Head of caudate nucleus (tissue), 42 donors: ENCODE measurements around the gene SGO1.

Experiments
- DNase-seq, 42 donors: peaks; one replicate each; pipeline versions ENCODE4 v3.0.0 to v3.0.0-alpha.2; 2020 to 2021; ENCODE audit warnings: mixed read lengths in 7 of 42
- intact Hi-C: fragments of 100-400 bp; cut with DNase I; formaldehyde crosslinking; loops from one replicate; pipeline ENCODE4 v1.15.0; 2022

Gene SGO1

DNA sequence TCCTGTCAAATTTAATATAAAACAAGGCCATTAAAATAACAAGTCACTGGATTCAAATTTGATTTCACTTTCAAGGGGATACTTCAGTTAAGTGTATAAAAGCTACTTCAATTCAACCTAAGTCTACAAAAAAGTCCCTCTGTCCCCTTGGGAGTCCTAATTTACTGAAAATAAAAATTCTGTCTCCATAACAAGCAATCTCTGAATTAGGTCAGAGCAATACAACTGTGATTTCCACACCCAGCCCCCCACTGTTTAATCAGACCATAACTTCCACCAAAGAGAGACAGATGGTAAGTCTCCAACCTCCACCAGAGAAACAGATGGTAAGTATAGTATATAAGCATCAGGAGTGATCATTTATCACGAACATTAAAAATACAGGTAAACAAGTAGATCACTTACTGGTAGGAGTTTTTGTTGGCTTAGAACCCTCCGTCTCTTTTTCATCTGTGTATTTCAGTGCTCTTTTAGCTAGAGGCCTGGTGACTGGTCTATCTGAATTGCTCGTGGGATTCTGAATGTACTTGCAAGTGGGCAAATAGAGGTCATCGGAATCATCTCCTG lies 12.1 kb downstream of the SGO1 start:
- DNase-seq = no peak
- intact Hi-C loops = no loop called here

DNA sequence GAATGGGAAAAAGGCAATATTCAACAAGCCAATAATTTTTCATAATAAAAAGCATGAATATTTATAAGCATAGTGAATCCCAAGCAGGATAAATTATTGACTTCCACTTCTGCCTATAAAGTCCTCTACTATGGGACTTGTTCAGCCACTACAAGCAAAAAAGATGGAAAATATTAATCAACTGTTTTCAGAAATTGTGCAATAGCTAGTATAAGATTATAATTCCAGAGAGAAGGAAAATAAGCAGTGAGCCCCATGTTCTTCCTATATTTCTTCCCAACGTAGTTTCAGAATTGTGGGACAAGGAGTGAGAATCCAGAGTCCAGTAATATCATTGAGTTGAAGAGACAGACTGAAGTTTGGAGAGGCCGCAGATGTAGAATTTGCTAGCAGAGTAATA lies 24.3 kb downstream of the SGO1 start:
- intact Hi-C loops = no loop called here

DNA sequence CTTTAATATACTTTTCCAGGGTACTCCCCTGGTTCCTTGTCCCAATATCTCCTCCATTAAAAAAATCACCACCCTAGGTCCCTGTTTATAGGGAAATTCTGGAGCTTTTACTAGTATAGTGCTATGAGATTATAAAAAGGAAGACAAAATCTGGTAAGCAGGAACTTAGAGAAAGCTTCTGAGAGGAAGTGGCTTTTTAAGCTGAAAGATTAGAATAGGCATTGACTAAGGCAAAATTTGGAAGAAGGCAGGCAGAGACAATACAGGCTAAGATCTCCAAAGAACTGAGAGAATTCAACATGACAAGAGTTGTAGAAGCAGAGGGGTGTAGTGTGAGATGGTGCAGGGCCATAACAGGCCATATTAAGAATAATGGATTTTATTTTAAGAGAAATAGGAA lies 25.8 kb downstream of the SGO1 start:
- intact Hi-C loops = no loop called here
- DNase-seq = no peak

More for the DNA sequence above, 24.3 kb downstream of the SGO1 start:
- no peak for DNase-seq

DNA sequence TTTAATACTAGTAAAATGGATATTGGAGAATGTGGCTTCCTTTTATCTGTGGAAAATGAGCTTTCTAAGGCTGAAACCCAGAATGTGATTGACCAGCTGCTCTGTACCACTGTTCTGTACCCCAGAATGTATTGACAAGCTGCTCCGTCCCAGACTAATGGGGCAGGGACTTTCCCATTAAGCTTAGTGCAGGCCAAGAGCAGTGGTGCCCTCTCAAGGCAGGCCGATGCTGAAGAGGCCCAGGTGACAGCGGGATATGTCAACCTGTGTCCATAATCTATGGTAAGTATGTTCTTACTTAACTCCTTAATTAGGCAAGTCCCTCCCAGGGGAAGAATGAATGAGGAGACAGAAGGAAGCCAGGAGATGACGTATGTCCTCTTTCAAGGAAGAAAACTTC lies 31.1 kb downstream of the SGO1 start:
- intact Hi-C loops = no loop called here
- DNase-seq = no peak

DNA sequence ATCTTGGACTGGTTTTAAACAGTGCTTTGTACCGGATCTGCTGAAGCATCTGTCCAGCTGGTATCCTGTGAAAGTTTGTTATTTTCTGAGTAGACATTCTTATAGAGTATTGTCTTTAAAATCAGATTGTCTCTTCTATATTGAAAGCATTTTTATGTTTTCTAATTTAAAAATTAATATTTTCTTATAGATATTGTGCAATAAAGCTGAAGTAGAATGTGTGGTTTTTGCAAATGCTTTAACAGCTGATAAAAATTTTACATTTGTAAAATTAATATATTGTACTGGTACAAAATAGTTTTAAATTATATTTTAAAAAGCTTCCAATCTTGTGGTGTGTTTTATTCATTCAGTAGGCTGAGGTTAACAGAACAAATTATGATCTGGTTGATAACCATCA lies 31.9 kb downstream of the SGO1 start:
- intact Hi-C loops = no loop called here
- no peak for DNase-seq

DNA sequence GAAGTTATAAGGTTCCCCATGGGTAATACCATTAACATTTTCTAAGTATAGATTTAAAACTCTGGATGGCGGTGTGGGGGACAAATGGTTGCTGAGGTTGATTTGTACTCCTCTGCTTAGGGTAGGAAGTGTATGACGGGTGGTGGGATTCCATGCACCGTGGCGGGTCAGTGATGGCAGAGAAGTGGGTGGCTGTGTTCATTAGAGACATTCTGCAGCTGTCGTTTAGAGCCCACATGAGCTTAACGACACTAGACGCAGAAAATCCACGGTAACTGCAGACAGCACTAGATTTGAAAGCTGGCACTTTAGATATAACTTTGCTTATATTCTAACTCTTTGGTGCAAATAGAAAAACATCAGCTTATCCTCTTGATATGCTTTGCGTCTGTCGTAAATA lies 37.5 kb downstream of the SGO1 start:
- DNase-seq = no peak
- intact Hi-C loops = no loop called here

DNA sequence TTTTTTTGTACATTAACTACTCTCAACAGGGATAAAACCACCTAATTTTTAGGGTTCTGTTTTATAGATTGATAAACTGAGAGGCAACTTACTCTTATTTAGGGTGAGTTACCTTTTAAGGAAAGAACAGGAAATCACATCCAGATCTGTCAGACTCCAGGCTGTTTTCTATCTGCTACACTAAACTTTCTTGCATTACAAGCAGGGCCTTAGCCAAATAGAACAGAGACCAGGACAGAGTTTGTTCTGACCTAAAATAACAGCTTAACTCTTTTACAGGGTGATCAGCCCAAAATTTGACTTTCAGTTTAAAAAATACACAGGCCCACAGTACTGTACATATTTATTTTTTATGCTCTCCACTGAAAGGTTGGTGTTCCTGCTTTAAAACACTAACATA lies 38.6 kb downstream of the SGO1 start:
- DNase-seq = no peak
- intact Hi-C loops = no loop called here

DNA sequence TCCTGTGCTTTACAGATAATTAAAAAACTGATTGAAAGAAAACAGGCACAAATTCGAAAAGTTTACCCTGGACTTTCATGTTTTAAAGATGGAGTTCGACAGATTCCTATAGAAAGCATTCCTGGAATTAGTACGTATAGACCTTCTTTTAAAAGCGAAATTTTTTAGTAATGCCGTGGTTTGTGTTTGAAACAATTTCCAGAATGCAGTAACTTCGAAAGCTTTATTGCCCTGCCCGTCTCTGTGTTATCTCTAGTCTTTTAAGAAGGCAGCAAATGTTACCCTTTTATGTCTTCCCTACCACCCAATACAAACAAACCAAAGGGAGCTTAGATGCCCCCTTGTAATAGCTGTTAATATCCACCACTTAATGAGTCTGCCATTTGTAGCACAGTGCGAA lies 39.7 kb downstream of the SGO1 start:
- intact Hi-C loops = no loop called here
- DNase-seq = no peak

DNA sequence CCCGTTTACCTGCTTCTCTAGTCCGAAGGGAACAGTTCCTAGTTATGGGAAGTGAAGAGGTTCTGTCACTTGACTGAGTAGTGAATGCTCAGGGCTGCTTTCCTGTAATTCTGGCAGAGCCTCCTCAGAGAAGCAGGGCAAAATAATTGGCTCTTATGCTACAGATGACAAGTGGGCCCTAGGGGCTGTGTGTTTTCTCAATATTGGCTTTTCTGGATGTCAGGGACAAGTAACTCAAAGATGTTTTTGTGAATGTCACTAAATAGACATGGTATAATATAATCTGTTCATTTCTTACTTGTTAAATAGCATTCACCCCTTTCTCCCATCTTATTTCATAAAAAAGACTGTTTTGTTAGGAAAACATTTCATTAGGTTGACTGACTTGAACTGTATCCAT lies 40.1 kb downstream of the SGO1 start:
- intact Hi-C loops = no loop called here
- DNase-seq = no peak

DNA sequence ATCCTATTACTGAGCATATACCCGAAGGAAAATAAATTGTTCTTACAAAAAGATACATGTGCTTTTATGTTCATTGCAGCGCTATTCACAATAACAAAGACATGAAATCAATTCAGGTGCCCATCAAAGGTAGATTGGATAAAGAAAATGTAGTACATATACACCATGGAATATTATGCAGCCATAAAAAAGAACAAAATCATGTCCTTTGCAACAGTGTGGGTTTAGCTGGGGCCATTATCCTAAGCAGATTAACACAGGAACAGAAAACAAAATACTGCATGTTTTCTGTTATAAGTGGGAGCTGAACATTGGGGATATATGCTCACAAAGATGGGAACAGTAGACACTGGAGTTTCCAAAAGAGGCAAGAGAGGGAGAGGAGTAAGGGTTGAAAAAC lies 42.5 kb downstream of the SGO1 start:
- no peak for DNase-seq
- intact Hi-C loops = no loop called here

DNA sequence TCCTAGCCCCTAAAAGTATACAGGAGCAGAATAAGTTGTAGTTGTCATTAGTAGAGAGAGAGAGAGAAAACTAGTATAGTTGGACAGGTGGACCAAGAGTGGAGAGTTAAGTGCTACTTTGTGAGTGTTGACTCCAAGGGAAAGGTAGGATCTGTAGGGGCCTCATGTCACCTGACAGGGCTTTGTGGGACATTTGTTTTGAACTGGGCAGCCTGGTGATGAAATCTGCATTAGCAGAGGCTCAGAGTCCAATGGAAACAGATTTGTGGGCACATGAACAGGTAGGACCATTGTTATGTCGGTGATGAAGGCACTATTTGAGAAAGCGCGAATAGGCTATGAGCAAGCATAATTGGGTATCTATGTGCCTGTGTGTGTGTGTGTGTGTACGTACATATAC lies 43.5 kb downstream of the SGO1 start:
- intact Hi-C loops = no loop called here

DNA sequence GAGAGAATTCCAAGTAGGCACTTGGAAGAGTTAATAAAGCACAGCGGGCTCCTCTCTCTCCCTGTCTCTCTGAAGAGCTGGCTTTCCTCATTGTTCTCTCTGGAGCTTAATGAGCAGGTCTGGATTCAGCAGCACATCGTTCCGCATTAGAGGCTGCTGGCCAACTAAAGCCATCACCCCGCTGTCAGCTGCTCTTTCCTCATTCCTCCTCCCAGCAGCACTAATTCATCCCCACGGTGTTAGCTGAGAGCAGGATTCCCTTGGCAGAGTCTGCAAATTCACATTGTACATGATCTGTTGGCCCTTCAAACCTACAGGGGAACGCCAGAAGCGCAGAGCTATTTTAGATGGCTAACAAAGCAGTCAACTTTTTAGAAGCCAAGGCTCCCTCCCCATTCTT lies 44.2 kb downstream of the SGO1 start:
- intact Hi-C loops = no loop called here
- peak; percentile 22 to 87 (median 66) for DNase-seq

More for the DNA sequence above, 43.5 kb downstream of the SGO1 start:
- no peak for DNase-seq

DNA sequence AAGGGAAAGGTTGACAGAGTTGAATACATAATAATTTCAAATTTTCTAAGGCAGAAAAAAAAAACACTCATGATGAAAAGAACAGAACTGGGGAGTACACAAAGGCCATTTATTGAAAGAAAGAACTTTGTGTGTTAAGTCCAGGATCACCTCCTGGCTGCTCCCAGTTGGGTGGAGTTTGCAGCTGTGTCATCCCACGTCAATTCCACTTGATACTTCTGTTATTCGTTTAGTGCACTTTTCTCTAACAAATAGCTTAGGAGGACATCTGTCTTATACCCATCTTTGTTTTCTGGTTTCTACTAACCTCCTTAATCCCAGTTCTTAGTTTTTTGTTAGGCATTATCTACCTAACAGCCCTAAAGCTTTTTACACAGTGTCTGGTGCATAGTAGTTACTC lies 44.7 kb downstream of the SGO1 start:
- DNase-seq = peak in 1 of 42 donors; percentile 13
- intact Hi-C loops = no loop called here

DNA sequence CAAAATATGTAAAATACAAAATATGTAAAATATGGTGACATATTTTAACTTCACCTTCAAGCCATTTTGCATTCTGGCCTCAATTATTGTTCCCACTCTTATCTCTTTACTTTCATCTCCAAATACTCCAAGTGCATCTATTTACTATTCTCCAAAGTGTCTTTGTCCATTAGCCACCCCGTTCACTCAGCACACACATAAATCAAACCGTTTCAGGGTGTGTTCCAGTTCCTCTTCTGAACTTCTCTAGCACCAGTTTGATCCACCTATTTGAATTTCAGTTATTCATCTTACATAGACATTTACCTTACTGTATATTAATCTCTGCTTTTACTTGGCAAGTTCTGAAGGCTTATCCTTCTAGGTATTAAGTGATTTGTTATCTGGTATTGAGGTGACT lies 45.1 kb downstream of the SGO1 start:
- intact Hi-C loops = no loop called here
- DNase-seq = no peak

DNA sequence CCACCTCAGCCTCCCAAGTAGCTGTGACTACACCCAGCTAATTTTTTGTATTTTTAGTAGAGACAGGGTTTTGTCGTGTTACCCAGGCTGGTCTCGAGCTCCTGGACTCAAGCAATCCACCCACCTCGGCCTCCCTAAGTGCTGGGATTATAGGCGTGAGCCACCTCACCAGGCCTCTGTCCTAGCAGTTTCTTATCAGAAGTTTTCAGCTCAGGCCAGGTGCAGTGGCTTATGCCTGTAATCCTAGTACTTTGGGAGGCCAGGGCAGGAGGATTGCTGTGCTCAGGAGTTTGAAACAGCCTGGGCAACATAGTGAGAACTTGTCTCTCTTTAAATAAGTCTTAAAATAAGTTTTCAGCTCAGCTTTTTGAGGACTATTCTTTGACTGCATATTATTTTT lies 48.4 kb downstream of the SGO1 start:
- DNase-seq = no peak
- intact Hi-C loops = no loop called here

DNA sequence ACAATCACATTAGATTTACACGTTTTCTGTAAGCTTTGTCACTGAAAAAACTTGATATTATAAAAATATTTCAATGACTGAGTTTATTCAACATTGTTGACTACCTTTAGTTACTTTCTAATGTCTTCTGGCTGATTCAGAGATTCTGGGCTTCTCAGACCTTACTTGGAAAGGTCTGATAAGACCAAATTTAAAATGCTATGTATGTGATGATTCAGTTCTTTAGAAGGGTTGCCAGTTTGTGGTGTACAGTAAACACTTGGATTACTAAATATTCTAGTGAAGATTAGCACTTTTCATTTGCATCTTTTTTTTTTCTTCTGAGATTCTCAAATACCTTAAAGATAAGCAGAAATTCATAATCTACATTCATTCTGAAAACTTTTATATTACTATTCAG lies 49.8 kb downstream of the SGO1 start:
- intact Hi-C loops = no loop called here
- DNase-seq = no peak

DNA sequence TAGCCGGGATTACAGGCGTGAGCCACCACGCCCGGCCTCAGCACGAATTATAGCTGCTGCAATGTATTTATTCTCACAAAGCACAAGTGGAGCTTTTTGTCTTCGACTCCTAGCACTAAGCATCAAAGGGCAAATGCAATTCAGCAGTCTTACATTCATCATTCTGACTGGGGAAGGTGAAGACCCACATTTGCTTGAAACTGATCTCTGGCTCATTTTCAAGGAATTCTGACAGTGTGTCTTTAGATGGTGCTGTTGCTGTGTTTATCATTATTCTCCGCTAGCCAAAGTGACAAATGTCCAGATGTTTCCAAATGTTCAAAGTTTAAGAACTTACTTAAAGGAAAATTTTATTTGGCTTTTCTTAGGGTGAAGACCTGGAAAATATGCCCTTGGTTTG lies 55.9 kb downstream of the SGO1 start:
- intact Hi-C loops = no loop called here
- DNase-seq = no peak

DNA sequence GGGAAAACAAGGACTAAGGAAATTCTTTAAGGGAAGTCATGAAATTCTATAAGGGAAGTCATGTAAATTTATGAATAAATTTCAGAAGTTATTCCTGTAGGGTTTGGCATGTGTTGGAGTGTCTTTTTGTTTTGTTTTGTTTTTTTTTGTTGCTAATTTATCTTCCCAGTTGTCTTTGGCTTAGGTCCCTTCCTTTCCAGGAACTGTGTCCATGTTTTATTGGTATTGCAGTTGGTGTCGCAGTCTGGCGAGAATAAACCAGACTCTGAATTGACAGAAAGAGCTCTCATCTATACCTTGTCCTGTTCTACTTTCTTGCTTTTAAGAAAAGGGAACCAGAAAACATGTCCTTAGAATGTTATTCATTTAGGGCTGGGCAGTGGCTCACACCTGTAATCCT lies 57.6 kb downstream of the SGO1 start:
- no peak for DNase-seq
- intact Hi-C loops = no loop called here

DNA sequence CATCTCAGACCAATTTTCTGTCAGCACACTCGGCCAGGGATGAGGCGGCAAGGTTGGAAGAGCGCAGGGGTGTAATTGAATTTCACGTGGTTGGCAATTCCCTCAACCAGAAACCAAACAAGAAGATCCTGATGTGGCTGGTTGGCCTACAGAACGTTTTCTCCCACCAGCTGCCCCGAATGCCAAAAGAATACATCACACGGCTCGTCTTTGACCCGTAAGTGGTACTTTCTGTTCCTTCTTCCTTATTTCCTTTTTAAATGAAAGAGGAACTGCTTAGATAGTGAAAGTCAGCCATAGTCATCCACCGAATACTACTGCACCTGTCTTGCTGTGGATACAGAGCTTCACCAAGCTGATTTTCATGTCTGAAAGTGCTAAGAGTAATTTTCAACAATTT lies 60.1 kb downstream of the SGO1 start:
- intact Hi-C loops = no loop called here
- peak in 8 of 42 donors; percentile 6 to 32 (median 14) for DNase-seq

DNA sequence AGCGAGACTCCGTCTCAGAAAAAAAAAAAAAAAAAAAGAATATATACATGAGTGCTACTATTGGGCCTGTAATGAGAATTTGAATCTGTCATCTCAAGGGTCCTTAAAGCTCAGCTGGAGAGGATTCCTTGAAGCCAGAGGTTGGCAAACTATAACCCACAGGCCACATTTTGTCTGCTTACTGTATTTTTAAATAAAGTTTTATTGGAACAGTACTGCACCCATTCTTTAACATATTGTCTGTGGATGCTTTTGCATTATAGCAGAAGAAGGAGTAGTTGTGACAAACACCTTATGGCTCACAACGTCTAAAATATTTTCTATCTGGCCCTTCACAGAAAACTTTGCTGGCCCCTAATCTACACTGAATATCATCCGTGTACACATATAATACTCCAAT lies 60.7 kb downstream of the SGO1 start:
- DNase-seq = no peak
- intact Hi-C loops = no loop called here

DNA sequence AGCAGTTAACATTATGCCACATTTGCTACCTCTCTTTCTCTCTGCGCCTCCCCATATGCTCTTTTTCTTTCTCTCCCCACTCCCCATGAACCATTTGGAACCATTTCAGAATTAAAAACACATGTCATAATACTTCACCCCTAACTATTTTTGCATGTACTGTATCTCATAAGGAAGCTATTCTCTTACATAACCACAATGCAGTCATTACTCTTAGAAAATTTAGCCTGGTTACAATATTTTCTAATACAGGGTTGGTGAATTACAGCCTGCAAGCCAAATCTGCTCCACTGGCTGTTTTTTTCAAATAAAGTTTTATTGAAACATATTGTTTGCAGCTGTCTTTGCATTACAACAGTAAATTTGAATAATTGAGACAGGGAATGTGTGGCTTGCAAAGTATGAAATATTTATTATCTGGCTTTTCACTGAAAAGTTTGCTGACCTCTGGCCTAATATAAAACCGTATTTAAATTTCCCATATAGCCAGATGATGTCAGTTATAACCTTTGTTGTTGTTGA lies 62.8 kb downstream of the SGO1 start:
- no peak for DNase-seq
- intact Hi-C loops = no loop called here

DNA sequence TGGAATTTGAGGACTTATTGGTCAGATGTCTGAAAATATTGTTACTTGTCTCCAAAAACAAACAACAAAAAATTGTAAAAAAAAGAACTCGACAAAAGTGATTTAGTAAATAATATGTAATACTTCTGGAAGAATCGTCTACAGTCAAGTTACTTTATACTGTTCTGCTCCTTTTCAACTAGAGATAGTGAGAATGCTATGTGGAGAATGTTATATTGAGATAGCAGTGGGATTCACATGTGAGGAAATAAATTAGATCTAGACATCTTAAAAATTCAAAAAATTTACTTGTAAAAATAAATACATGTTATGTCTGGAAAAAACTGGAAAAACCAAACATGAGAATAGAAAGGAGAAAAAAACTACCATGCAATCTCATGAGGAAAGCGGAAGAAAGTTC lies 64.9 kb downstream of the SGO1 start:
- intact Hi-C loops = no loop called here
- DNase-seq = no peak
